ENCODE data around the gene AHNAK2. TPM values are rescaled to one million over a fixed set of nuclear protein-coding genes. Genes with fewer than 3 reads are reported as not detected.
A peak's percentile ranks its signal among the peaks of the same experiment; 100 is the strongest.

Gene AHNAK2
- total RNA-seq, 1 donor from 2014 or later: 2.0 TPM

- no peaks in the 10 kb centered on the region for H3K36me3 Mint-ChIP-seq
- H3K4me1 Mint-ChIP-seq (ENCODE audit: unreplicated experiment): peaks cover 15% of the 10 kb centered on the region
- H3K9me3 Mint-ChIP-seq: no peaks in the 10 kb centered on the region
- H3K27ac Mint-ChIP-seq: no peak overlapping the region
- peaks cover 8% of the 10 kb centered on the region for H3K27me3 Mint-ChIP-seq
- no peak for DNase-seq (ENCODE audit: extremely low spot score, unreplicated experiment)
- no peak for TF ChIP-seq CTCF (conservative IDR thresholded peaks at IDR 0.05)
- H3K4me3 Mint-ChIP-seq: no peak overlapping the region
Observed at GRCh38 chr14:105023791-105024480, 45.8 kb upstream of the AHNAK2 start.

- Mint-ChIP-seq H3K4me3 (peak overlapping the region; percentile 40), H3K36me3 (no peaks in the 10 kb centered on the region), H3K4me1 (ENCODE audit: unreplicated experiment) (peaks cover 18% of the 10 kb centered on the region), H3K27me3 (peaks cover 8% of the 10 kb centered on the region), H3K27ac (no peak overlapping the region), H3K9me3 (no peaks in the 10 kb centered on the region)
- TF ChIP-seq CTCF (conservative IDR thresholded peaks at IDR 0.05): no peak
- DNase-seq (ENCODE audit: extremely low spot score, unreplicated experiment): no peak
Observed at GRCh38 chr14:105023144-105023543, 45.0 kb upstream of the AHNAK2 start.

- H3K27ac Mint-ChIP-seq: peak overlapping the region; percentile 96
- peaks cover 3% of the 10 kb centered on the region for H3K27me3 Mint-ChIP-seq
- DNase-seq (ENCODE audit: extremely low spot score, unreplicated experiment): no peak
- H3K4me3 Mint-ChIP-seq: peak overlapping the region; percentile 95
- H3K9me3 Mint-ChIP-seq: no peaks in the 10 kb centered on the region
- TF ChIP-seq CTCF (conservative IDR thresholded peaks at IDR 0.05): no peak
- no peaks in the 10 kb centered on the region for H3K36me3 Mint-ChIP-seq
- peaks cover 23% of the 10 kb centered on the region for H3K4me1 Mint-ChIP-seq (ENCODE audit: unreplicated experiment)
Observed at GRCh38 chr14:105022276-105022670, 44.1 kb upstream of the AHNAK2 start.

GRCh38 chr14:105021656-105022275, 43.6 kb upstream of the AHNAK2 start:
- peak; percentile 24 for TF ChIP-seq CTCF (conservative IDR thresholded peaks at IDR 0.05)
- H3K4me1 Mint-ChIP-seq (ENCODE audit: unreplicated experiment): peaks cover 27% of the 10 kb centered on the region
- H3K9me3 Mint-ChIP-seq: no peaks in the 10 kb centered on the region
- peak overlapping the region; percentile 95 for H3K4me3 Mint-ChIP-seq
- peaks cover 3% of the 10 kb centered on the region for H3K27me3 Mint-ChIP-seq
- DNase-seq (ENCODE audit: extremely low spot score, unreplicated experiment): no peak
- peaks cover 1% of the 10 kb centered on the region for H3K36me3 Mint-ChIP-seq
- peak overlapping the region; percentile 96 for H3K27ac Mint-ChIP-seq

- Mint-ChIP-seq H3K36me3 (peaks cover 9% of the 10 kb centered on the region), H3K27ac (peak within 1 kb of the TSS; percentile 96), H3K4me3 (peak within 1 kb of the TSS; percentile 96), H3K9me3 (no peaks in the 10 kb centered on the region), H3K4me1 (ENCODE audit: unreplicated experiment) (peaks cover 34% of the 10 kb centered on the region), H3K27me3 (peaks cover 1% of the 10 kb centered on the region)
- DNase-seq (ENCODE audit: extremely low spot score, unreplicated experiment): peak; percentile 99
- TF ChIP-seq CTCF (conservative IDR thresholded peaks at IDR 0.05): peak; percentile 34
Observed at GRCh38 chr14:105020815-105021655, 42.9 kb upstream of the AHNAK2 start, which contains the start of gene CDCA4. Gene CDCA4, minus strand, starts transcription at chr14:105021083. Its CDS starts 9,154 bp downstream, at chr14:105011929.
